ENCODE measurements around the gene TM6SF1. TPM values are rescaled to one million over a fixed set of nuclear protein-coding genes. Genes with fewer than 3 reads are reported as not detected.

TM6SF1 gene
- total and polyA plus RNA-seq, 2 donors, result 3.7 to 5.7 TPM

GRCh38 chr15:83099290-83099689 is 8.2 kb upstream of the TM6SF1 start:
- DNase-seq (ENCODE audit: extremely low spot score), result no peak
- Histone ChIP-seq H3K4me3 (ENCODE audit: low read depth, low read length) (no peak overlapping the region), H3K4me1 (ENCODE audit: insufficient read depth) (no peaks in the 10 kb centered on the region), H3K36me3 (ENCODE audit: insufficient read depth) (no peaks in the 10 kb centered on the region), H3K27ac (ENCODE audit: low read depth) (no peak overlapping the region)
- WGBS, result 60% methylated on average over 2 of the region's 2 CpGs

GRCh38 chr15:83100097-83100646 is 7.3 kb upstream of the TM6SF1 start:
- Histone ChIP-seq H3K27ac (ENCODE audit: low read depth) (no peak overlapping the region), H3K4me1 (ENCODE audit: insufficient read depth) (no peaks in the 10 kb centered on the region), H3K4me3 (ENCODE audit: low read depth, low read length) (no peak overlapping the region), H3K36me3 (ENCODE audit: insufficient read depth) (no peaks in the 10 kb centered on the region)
- WGBS, result 62% methylated on average over 2 of the region's 2 CpGs
- DNase-seq (ENCODE audit: extremely low spot score), result no peak

GRCh38 chr15:83102346-83102745 is 5.1 kb upstream of the TM6SF1 start:
- 57% methylated on average over 2 of the region's 2 CpGs for WGBS

GRCh38 chr15:83104141-83104540 is 3.3 kb upstream of the TM6SF1 start:
- WGBS, result 89% methylated on average over 4 of the region's 4 CpGs
- no peak for DNase-seq (ENCODE audit: extremely low spot score)
- H3K36me3 ChIP-seq (ENCODE audit: insufficient read depth), result no peaks in the 10 kb centered on the region
- no peak overlapping the region for H3K27ac ChIP-seq (ENCODE audit: low read depth)
- H3K4me3 ChIP-seq (ENCODE audit: low read depth, low read length), result no peak overlapping the region
- no peaks in the 10 kb centered on the region for H3K4me1 ChIP-seq (ENCODE audit: insufficient read depth)

More at GRCh38 chr15:83102346-83102745, 5.1 kb upstream of the TM6SF1 start:
- Histone ChIP-seq H3K36me3 (ENCODE audit: insufficient read depth) (no peaks in the 10 kb centered on the region), H3K4me3 (ENCODE audit: low read depth, low read length) (no peak overlapping the region), H3K4me1 (ENCODE audit: insufficient read depth) (no peaks in the 10 kb centered on the region), H3K27ac (ENCODE audit: low read depth) (no peak overlapping the region)
- DNase-seq (ENCODE audit: extremely low spot score), result no peak

GRCh38 chr15:83105440-83105839 is 2.0 kb upstream of the TM6SF1 start:
- no peak overlapping the region for H3K4me3 ChIP-seq (ENCODE audit: low read depth, low read length)
- H3K4me1 ChIP-seq (ENCODE audit: insufficient read depth), result no peaks in the 10 kb centered on the region
- DNase-seq (ENCODE audit: extremely low spot score), result no peak
- H3K27ac ChIP-seq (ENCODE audit: low read depth), result no peak overlapping the region
- no peaks in the 10 kb centered on the region for H3K36me3 ChIP-seq (ENCODE audit: insufficient read depth)
- 81% methylated on average over 1 of the region's 1 CpG for WGBS

- no peaks in the 10 kb centered on the region for H3K36me3 ChIP-seq (ENCODE audit: insufficient read depth)
- no peak overlapping the region for H3K27ac ChIP-seq (ENCODE audit: low read depth)
- 9% methylated on average over 30 of the region's 30 CpGs for WGBS
- H3K4me1 ChIP-seq (ENCODE audit: insufficient read depth), result no peaks in the 10 kb centered on the region
- DNase-seq (ENCODE audit: extremely low spot score), result no peak
- H3K4me3 ChIP-seq (ENCODE audit: low read depth, low read length), result peak overlapping the region; percentile 52
Observed at GRCh38 chr15:83107841-83108181, 366 bp downstream of the TM6SF1 start.

- no peak for DNase-seq (ENCODE audit: extremely low spot score)
- Histone ChIP-seq H3K27ac (ENCODE audit: low read depth) (no peak overlapping the region), H3K4me3 (ENCODE audit: low read depth, low read length) (no peak overlapping the region), H3K36me3 (ENCODE audit: insufficient read depth) (no peaks in the 10 kb centered on the region), H3K4me1 (ENCODE audit: insufficient read depth) (no peaks in the 10 kb centered on the region)
- 58% methylated on average over 21 of the region's 21 CpGs for WGBS
Observed at GRCh38 chr15:83108266-83109219, 1.1 kb downstream of the TM6SF1 start.

- Histone ChIP-seq H3K36me3 (ENCODE audit: insufficient read depth) (no peaks in the 10 kb centered on the region), H3K27ac (ENCODE audit: low read depth) (no peak overlapping the region), H3K4me1 (ENCODE audit: insufficient read depth) (no peaks in the 10 kb centered on the region), H3K4me3 (ENCODE audit: low read depth, low read length) (no peak overlapping the region)
- WGBS, result 88% methylated on average over 12 of the region's 12 CpGs
- DNase-seq (ENCODE audit: extremely low spot score), result no peak
Observed at GRCh38 chr15:83109532-83109931, 2.1 kb downstream of the TM6SF1 start.

- DNase-seq (ENCODE audit: extremely low spot score), result no peak
- Histone ChIP-seq H3K36me3 (ENCODE audit: insufficient read depth) (no peaks in the 10 kb centered on the region), H3K4me1 (ENCODE audit: insufficient read depth) (no peaks in the 10 kb centered on the region), H3K4me3 (ENCODE audit: low read depth, low read length) (no peak overlapping the region), H3K27ac (ENCODE audit: low read depth) (no peak overlapping the region)
- WGBS, result 80% methylated on average over 3 of the region's 3 CpGs
Observed at GRCh38 chr15:83110381-83110780, 2.9 kb downstream of the TM6SF1 start.

GRCh38 chr15:83111149-83111548 is 3.7 kb downstream of the TM6SF1 start:
- no peaks in the 10 kb centered on the region for H3K4me1 ChIP-seq (ENCODE audit: insufficient read depth)
- no peak for DNase-seq (ENCODE audit: extremely low spot score)
- no peaks in the 10 kb centered on the region for H3K36me3 ChIP-seq (ENCODE audit: insufficient read depth)
- H3K27ac ChIP-seq (ENCODE audit: low read depth), result no peak overlapping the region
- no peak overlapping the region for H3K4me3 ChIP-seq (ENCODE audit: low read depth, low read length)
- WGBS, result 97% methylated on average over 3 of the region's 3 CpGs

GRCh38 chr15:83112233-83112955 is 4.9 kb downstream of the TM6SF1 start:
- Histone ChIP-seq H3K27ac (ENCODE audit: low read depth) (no peak overlapping the region), H3K4me3 (ENCODE audit: low read depth, low read length) (no peak overlapping the region), H3K4me1 (ENCODE audit: insufficient read depth) (no peaks in the 10 kb centered on the region), H3K36me3 (ENCODE audit: insufficient read depth) (no peaks in the 10 kb centered on the region)
- no peak for DNase-seq (ENCODE audit: extremely low spot score)
- 59% methylated on average over 8 of the region's 8 CpGs for WGBS

- H3K4me1 ChIP-seq (ENCODE audit: insufficient read depth), result no peaks in the 10 kb centered on the region
- H3K36me3 ChIP-seq (ENCODE audit: insufficient read depth), result no peaks in the 10 kb centered on the region
- DNase-seq (ENCODE audit: extremely low spot score), result no peak
- H3K27ac ChIP-seq (ENCODE audit: low read depth), result no peak overlapping the region
- WGBS, result 52% methylated on average over 3 of the region's 3 CpGs
- no peak overlapping the region for H3K4me3 ChIP-seq (ENCODE audit: low read depth, low read length)
Observed at GRCh38 chr15:83112956-83113299, 5.5 kb downstream of the TM6SF1 start.

GRCh38 chr15:83113881-83114674 is 6.6 kb downstream of the TM6SF1 start:
- no peak overlapping the region for H3K4me3 ChIP-seq (ENCODE audit: low read depth, low read length)
- H3K27ac ChIP-seq (ENCODE audit: low read depth), result no peak overlapping the region
- no peaks in the 10 kb centered on the region for H3K4me1 ChIP-seq (ENCODE audit: insufficient read depth)
- H3K36me3 ChIP-seq (ENCODE audit: insufficient read depth), result no peaks in the 10 kb centered on the region
- WGBS, result 82% methylated on average over 5 of the region's 5 CpGs
- DNase-seq (ENCODE audit: extremely low spot score), result no peak

All from urinary bladder (tissue), 4 donors.